Loucy (cell line): Measurements from ENCODE around the gene NEK9.

Experiments
- H2AFZ ChIP-seq: fragments of 200-600 bp; sonication (generic); 2 replicates; pipeline ENCODE4 v1.6.0; 2016; ENCODE audit warnings: antibody characterized with exemption, mild to moderate bottlenecking, low read length, moderate library complexity
- H3F3A ChIP-seq: fragments of 200-600 bp; 2 replicates; pipeline ENCODE4 v1.6.0; 2016; ENCODE audit warnings: antibody characterized with exemption, low read depth, mild to moderate bottlenecking
- H3K27me3 ChIP-seq: fragments of 200-600 bp; sonication (generic); 2 replicates; pipeline ENCODE4 v1.6.1; 2014; ENCODE audit warnings: low read length, mild to moderate bottlenecking; ENCODE audit not compliant: insufficient read depth, poor library complexity, severe bottlenecking
- H3K36me3 ChIP-seq: fragments of 200-600 bp; sonication (generic); 2 replicates; pipeline ENCODE4 v1.6.1; 2016; ENCODE audit warnings: low read length; ENCODE audit not compliant: insufficient read depth
- H3K4me1 ChIP-seq: fragments of 200-600 bp; sonication (generic); 2 replicates; pipeline ENCODE4 v1.5.1; 2014; ENCODE audit warnings: low read length, mild to moderate bottlenecking; ENCODE audit not compliant: insufficient read depth, poor library complexity, severe bottlenecking
- H3K4me2 ChIP-seq: fragments of 200-600 bp; sonication (generic); 2 replicates; pipeline ENCODE4 v1.6.0; 2014; ENCODE audit warnings: antibody characterized with exemption, low read length, low read depth, mild to moderate bottlenecking; ENCODE audit not compliant: poor library complexity, severe bottlenecking
- H3K4me3 ChIP-seq: fragments of 200-600 bp; sonication (generic); 2 replicates; pipeline ENCODE4 v1.5.1; 2014; ENCODE audit warnings: low read length, mild to moderate bottlenecking, mixed read lengths; ENCODE audit not compliant: poor library complexity, severe bottlenecking
- H3K79me2 ChIP-seq: fragments of 200-600 bp; sonication (generic); 2 replicates; pipeline ENCODE4 v1.6.1; 2014; ENCODE audit warnings: low read length; ENCODE audit not compliant: insufficient read depth
- H3K9ac ChIP-seq: fragments of 200-600 bp; sonication (generic); 2 replicates; pipeline ENCODE4 v1.6.0; 2014; ENCODE audit warnings: mild to moderate bottlenecking, low read depth, low read length, moderate library complexity; ENCODE audit not compliant: poor library complexity, severe bottlenecking
- H3K9me2 ChIP-seq: fragments of 200-600 bp; sonication (generic); replicated peaks from 2 replicates; pipeline ENCODE4 v1.6.1; 2016; ENCODE audit warnings: low read depth, low read length, mixed read lengths
- H3K9me3 ChIP-seq: fragments of 200-600 bp; sonication (generic); 2 replicates; pipeline ENCODE4 v1.6.1; 2014; ENCODE audit warnings: mild to moderate bottlenecking, antibody characterized with exemption, low read length, low read depth; ENCODE audit not compliant: insufficient read depth
- H4K20me1 ChIP-seq: fragments of 200-600 bp; sonication (generic); 2 replicates; pipeline ENCODE4 v1.6.0; 2014; ENCODE audit warnings: antibody characterized with exemption, low read length, mild to moderate bottlenecking; ENCODE audit not compliant: insufficient read depth, poor library complexity, severe bottlenecking
- EZH2phosphoT487 ChIP-seq: fragments of 200-600 bp; IDR thresholded peaks from 2 replicates; pipeline ENCODE4 v1.6.1; 2018; ENCODE audit warnings: antibody characterized with exemption, mild to moderate bottlenecking, moderate library complexity, borderline replicate concordance
- TF ChIP-seq, protein P1 (sequence below): fragments of 200-600 bp; sonication (generic); conservative IDR thresholded peaks from 2 replicates; pipeline ENCODE4 v1.5.1; 2014; ENCODE audit warnings: mild to moderate bottlenecking, antibody characterized with exemption, low read length

Gene NEK9

DNA sequence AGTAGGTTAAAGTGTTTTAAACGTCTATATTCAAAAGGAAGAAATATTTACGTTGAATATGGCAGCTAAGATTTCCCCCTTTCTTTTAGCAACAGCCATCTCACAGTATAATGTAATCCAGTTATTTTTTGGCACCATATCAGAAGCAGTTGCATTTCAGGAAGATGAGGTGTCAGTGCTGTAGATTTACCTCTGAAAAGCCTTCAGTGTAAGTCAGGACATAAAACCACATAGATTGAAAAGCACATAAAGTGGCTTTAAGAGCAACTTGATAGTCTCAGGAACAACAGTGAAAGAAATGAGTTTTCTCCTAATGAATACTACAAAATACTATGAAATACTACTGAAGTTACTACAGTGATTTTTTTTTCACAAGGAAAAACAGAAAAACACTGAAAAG, 82.5 kb downstream of the NEK9 start:
- Histone ChIP-seq H3K36me3 (no peaks in the 10 kb centered on the region), H3K79me2 (no peaks in the 10 kb centered on the region), H2AFZ (no peak overlapping the region), H4K20me1 (peaks cover under 1% of the 10 kb centered on the region), H3F3A (0 out of 2 replicates have a peak, but pooled peaks cover 4% of the 10 kb centered on the region), H3K9me3 (no peaks in the 10 kb centered on the region), H3K27me3 (no peaks in the 10 kb centered on the region), H3K4me3 (no peak overlapping the region), H3K9me2 (no peaks in the 10 kb centered on the region), H3K9ac (no peak overlapping the region), H3K4me2 (peak overlapping the region; percentile 45), H3K4me1 (peaks cover 15% of the 10 kb centered on the region)
- TF ChIP-seq, protein P1, sequence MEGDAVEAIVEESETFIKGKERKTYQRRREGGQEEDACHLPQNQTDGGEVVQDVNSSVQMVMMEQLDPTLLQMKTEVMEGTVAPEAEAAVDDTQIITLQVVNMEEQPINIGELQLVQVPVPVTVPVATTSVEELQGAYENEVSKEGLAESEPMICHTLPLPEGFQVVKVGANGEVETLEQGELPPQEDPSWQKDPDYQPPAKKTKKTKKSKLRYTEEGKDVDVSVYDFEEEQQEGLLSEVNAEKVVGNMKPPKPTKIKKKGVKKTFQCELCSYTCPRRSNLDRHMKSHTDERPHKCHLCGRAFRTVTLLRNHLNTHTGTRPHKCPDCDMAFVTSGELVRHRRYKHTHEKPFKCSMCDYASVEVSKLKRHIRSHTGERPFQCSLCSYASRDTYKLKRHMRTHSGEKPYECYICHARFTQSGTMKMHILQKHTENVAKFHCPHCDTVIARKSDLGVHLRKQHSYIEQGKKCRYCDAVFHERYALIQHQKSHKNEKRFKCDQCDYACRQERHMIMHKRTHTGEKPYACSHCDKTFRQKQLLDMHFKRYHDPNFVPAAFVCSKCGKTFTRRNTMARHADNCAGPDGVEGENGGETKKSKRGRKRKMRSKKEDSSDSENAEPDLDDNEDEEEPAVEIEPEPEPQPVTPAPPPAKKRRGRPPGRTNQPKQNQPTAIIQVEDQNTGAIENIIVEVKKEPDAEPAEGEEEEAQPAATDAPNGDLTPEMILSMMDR, result no peak
- TF ChIP-seq EZH2phosphoT487, result no peak

DNA sequence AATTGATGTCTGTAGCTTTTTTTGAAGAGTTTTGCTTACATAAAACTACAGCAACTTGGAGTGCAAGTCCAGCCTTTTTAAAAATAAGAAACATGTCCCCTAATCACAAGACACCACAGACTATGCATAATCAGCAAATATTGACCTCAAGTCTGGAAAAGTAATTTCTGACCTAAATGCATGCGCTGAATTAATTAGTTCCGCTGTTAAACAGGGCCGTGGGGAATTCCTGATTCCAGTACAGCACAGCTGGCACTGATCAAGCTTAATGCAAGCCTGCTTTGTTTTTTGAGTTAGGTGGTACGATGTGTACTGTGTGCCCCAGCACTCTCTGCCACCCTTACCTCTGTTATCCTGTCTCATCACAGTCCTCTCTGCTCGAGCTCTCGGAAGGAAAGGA, 84.8 kb downstream of the NEK9 start:
- H3K9me3 ChIP-seq, result no peaks in the 10 kb centered on the region
- TF ChIP-seq, protein P1, result no peak
- no peak for TF ChIP-seq EZH2phosphoT487
- no peak overlapping the region for H2AFZ ChIP-seq
- no peak overlapping the region for H3K4me3 ChIP-seq
- H3K4me1 ChIP-seq, result peaks cover 11% of the 10 kb centered on the region
- no peak overlapping the region for H3K9ac ChIP-seq
- no peaks in the 10 kb centered on the region for H3K27me3 ChIP-seq
- no peaks in the 10 kb centered on the region for H3K36me3 ChIP-seq
- H3K4me2 ChIP-seq, result no peak overlapping the region
- no peaks in the 10 kb centered on the region for H3K9me2 ChIP-seq
- no peaks in the 10 kb centered on the region for H3F3A ChIP-seq
- no peaks in the 10 kb centered on the region for H3K79me2 ChIP-seq
- no peaks in the 10 kb centered on the region for H4K20me1 ChIP-seq

DNA sequence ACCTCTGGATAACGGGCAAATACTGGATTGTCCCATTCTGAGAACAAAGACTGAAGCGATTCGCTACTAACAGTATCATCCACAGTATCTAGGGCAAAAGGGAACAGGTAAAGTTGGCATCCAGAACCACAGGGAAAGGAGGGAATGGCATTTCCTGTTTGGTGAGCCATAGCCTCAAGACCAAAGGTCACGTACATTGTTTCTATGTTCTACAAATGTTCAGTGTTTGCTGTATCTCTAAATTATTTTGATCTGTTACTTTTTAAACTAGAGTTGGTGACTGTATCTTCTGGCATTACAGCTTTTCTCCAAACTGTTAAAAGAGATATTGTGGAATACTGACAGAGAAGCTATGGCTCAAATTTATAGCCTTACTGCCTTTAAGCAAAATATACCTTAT, 85.2 kb downstream of the NEK9 start:
- no peak overlapping the region for H2AFZ ChIP-seq
- no peak overlapping the region for H3K4me2 ChIP-seq
- H3K9ac ChIP-seq, result no peak overlapping the region
- no peaks in the 10 kb centered on the region for H3K36me3 ChIP-seq
- no peaks in the 10 kb centered on the region for H4K20me1 ChIP-seq
- H3K9me2 ChIP-seq, result no peaks in the 10 kb centered on the region
- peaks cover 11% of the 10 kb centered on the region for H3K4me1 ChIP-seq
- H3K27me3 ChIP-seq, result no peaks in the 10 kb centered on the region
- H3F3A ChIP-seq, result no peaks in the 10 kb centered on the region
- H3K4me3 ChIP-seq, result no peak overlapping the region
- TF ChIP-seq, protein P1, result no peak
- TF ChIP-seq EZH2phosphoT487, result no peak
- H3K9me3 ChIP-seq, result no peaks in the 10 kb centered on the region
- no peaks in the 10 kb centered on the region for H3K79me2 ChIP-seq
